ENCODE data around the gene S100A14. TPM values are rescaled to one million over a fixed set of nuclear protein-coding genes. Genes with fewer than 3 reads are reported as not detected.

The S100A14 gene
- total RNA-seq, 2 donors from 2014 or later: 4.2 to 4.9 TPM

DNA sequence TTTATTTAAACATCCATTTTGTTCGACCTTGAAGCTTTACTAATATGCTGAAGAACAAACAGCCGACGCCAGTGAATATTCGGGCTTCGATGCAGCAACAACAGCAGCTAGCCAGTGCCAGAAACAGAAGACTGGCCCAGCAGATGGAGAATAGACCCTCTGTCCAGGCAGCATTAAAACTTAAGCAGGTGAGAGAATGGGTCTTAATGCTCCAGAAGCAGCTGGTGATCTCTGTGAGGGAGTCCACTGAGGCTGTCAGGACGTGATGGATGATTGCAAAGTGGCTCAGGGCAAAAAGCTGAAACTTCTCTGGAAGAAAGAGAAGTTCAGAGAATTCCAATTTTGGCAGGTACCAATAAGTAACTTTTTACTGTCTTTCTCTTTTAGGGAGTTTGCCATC is 22.1 kb upstream of the S100A14 start:
- ATAC-seq (ENCODE audit: insufficient number of reproducible peaks, low FRiP score, low read depth) (no peak), DNase-seq (ENCODE audit: low spot score) (no peak)
- Histone ChIP-seq H3K27ac (no peak overlapping the region), H3K4me1 (ENCODE audit: control insufficient read depth in 1 of 2, low read depth in 2 of 2) (peaks cover 17 to 33% of the 10 kb centered on the region in 2 donors), H3K27me3 (replicated peaks; ENCODE audit: insufficient read depth) (no peaks in the 10 kb centered on the region), H3K9me3 (no peaks in the 10 kb centered on the region), H3K36me3 (peaks cover 59% of the 10 kb centered on the region), H3K4me3 (no peak overlapping the region)
- TF ChIP-seq, protein P1, sequence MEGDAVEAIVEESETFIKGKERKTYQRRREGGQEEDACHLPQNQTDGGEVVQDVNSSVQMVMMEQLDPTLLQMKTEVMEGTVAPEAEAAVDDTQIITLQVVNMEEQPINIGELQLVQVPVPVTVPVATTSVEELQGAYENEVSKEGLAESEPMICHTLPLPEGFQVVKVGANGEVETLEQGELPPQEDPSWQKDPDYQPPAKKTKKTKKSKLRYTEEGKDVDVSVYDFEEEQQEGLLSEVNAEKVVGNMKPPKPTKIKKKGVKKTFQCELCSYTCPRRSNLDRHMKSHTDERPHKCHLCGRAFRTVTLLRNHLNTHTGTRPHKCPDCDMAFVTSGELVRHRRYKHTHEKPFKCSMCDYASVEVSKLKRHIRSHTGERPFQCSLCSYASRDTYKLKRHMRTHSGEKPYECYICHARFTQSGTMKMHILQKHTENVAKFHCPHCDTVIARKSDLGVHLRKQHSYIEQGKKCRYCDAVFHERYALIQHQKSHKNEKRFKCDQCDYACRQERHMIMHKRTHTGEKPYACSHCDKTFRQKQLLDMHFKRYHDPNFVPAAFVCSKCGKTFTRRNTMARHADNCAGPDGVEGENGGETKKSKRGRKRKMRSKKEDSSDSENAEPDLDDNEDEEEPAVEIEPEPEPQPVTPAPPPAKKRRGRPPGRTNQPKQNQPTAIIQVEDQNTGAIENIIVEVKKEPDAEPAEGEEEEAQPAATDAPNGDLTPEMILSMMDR (IDR thresholded peaks at IDR 0.05): no peak

DNA sequence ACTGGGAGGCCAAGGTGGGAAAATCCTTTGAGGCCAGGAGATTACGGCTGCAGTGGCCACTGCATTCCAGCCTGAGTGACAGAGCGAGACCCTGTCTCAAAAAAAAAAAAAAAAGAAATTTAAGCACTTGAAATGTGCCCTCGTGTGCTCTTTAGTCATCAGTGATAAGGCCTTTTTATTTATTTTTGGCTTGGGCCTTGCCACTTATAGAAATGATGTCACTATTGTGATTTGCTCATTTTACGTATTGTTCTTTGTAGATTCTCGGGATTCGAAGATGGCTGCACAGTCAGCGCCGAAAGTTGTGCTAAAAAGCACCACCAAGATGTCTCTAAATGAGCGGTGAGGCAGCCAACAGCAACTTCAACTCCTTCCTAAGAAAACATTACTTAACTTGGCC is 20.2 kb upstream of the S100A14 start:
- H3K36me3 ChIP-seq: peaks cover 43% of the 10 kb centered on the region
- peak overlapping the region; percentile 30 to 100 for H3K27ac ChIP-seq

DNA sequence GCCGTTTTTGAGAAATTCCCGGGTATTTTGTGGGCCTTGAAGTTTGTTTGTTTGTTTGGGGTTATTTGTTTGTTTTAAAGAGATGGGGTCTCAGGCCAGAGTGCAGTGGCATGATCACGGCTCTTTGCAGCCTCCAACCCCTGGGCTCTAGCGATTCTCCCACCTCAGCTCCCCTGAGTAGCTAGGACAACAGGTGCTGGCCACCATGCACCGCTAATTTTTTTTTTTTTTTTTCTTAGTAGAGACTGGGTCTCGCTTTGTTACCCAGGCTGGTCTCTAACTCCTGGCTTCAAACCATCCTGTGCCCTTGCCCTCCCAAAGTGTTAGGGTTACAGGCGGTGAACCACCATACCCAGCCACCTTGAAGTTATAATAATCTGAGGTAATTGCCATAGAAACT is 19.7 kb upstream of the S100A14 start:
- DNase-seq (ENCODE audit: low spot score) (no peak), ATAC-seq (ENCODE audit: insufficient number of reproducible peaks, low FRiP score, low read depth) (no peak)
- H3K9me3 ChIP-seq: no peaks in the 10 kb centered on the region
- peak overlapping the region; percentile 30 to 100 for H3K27ac ChIP-seq
- TF ChIP-seq, protein P1 (IDR thresholded peaks at IDR 0.05): no peak
- no peaks in the 10 kb centered on the region for H3K27me3 ChIP-seq (replicated peaks; ENCODE audit: insufficient read depth)
- H3K4me1 ChIP-seq (ENCODE audit: control insufficient read depth in 1 of 2, low read depth in 2 of 2): peaks cover 20 to 33% of the 10 kb centered on the region in 2 donors
- peaks cover 38% of the 10 kb centered on the region for H3K36me3 ChIP-seq
- peak overlapping the region; percentile 99 for H3K4me3 ChIP-seq

More for the DNA sequence above, 20.2 kb upstream of the S100A14 start:
- ATAC-seq (ENCODE audit: insufficient number of reproducible peaks, low FRiP score, low read depth) (no peak), DNase-seq (ENCODE audit: low spot score) (no peak)
- Histone ChIP-seq H3K4me3 (no peak overlapping the region), H3K9me3 (no peaks in the 10 kb centered on the region), H3K4me1 (ENCODE audit: control insufficient read depth in 1 of 2, low read depth in 2 of 2) (peaks cover 20 to 33% of the 10 kb centered on the region in 2 donors), H3K27me3 (replicated peaks; ENCODE audit: insufficient read depth) (no peaks in the 10 kb centered on the region)
- TF ChIP-seq, protein P1 (IDR thresholded peaks at IDR 0.05): no peak

- DNase-seq (ENCODE audit: low spot score) (peak; percentile 94), ATAC-seq (ENCODE audit: insufficient number of reproducible peaks, low FRiP score, low read depth) (peak; percentile 94)
- peak within 1 kb of the TSS; percentile 100 for H3K27ac ChIP-seq
- H3K4me1 ChIP-seq (ENCODE audit: control insufficient read depth in 1 of 2, low read depth in 2 of 2): peaks cover 20 to 43% of the 10 kb centered on the region in 2 donors
- H3K9me3 ChIP-seq: no peaks in the 10 kb centered on the region
- H3K27me3 ChIP-seq (replicated peaks; ENCODE audit: insufficient read depth): no peaks in the 10 kb centered on the region
- peak within 1 kb of the TSS; percentile 99 for H3K4me3 ChIP-seq
- TF ChIP-seq, protein P1 (IDR thresholded peaks at IDR 0.05): no peak
- peaks cover 20% of the 10 kb centered on the region for H3K36me3 ChIP-seq
These were observed 17.9 kb upstream of the S100A14 start, which contains the start of gene CHTOP for GRCh38 chr1:153633754-153634665. TSS of gene CHTOP (plus strand) at chr1:153634066. CDS start at chr1:153636589, 2,523 bp downstream.

- TF ChIP-seq, protein P1 (IDR thresholded peaks at IDR 0.05): no peak
- no peaks in the 10 kb centered on the region for H3K9me3 ChIP-seq
- H3K4me1 ChIP-seq (ENCODE audit: control insufficient read depth in 1 of 2, low read depth in 2 of 2): peaks cover 20 to 43% of the 10 kb centered on the region in 2 donors
- H3K27me3 ChIP-seq (replicated peaks; ENCODE audit: insufficient read depth): no peaks in the 10 kb centered on the region
- H3K27ac ChIP-seq: peak overlapping the region; percentile 100
- peak overlapping the region; percentile 99 for H3K4me3 ChIP-seq
- peaks cover 14% of the 10 kb centered on the region for H3K36me3 ChIP-seq
- no peak for DNase-seq (ENCODE audit: low spot score)
- ATAC-seq (ENCODE audit: insufficient number of reproducible peaks, low FRiP score, low read depth): peak; percentile 2
These were observed 17.1 kb upstream of the S100A14 start for GRCh38 chr1:153633161-153633753.

Measured in thoracic aorta (tissue), 2 donors.